NCI-H2196 treated with DMSO at 0.1 percent for 48 hours (cell line): Measurements from ENCODE around the gene IDE.
"Not testable (repeated sequence)": the region's sequence is repeated elsewhere in the genome, so short reads cannot be mapped to it uniquely, and the experiment has no call there.

Experiments
- DNase-seq: peaks from one replicate; lab custom pipeline; 2025; ENCODE audit not compliant: unreplicated experiment; lab: John Stamatoyannopoulos, UW

The IDE gene

GRCh38 chr10:92420546-92421275 is 153.2 kb downstream of the IDE start:
- no peak for DNase-seq

- DNase-seq = no peak
Observed at GRCh38 chr10:92419740-92420545, 153.9 kb downstream of the IDE start.

GRCh38 chr10:92418891-92419290 is 155.0 kb downstream of the IDE start:
- no peak for DNase-seq

GRCh38 chr10:92418221-92418620 is 155.7 kb downstream of the IDE start:
- DNase-seq = no peak

- no peak for DNase-seq
Observed at GRCh38 chr10:92413519-92413918, 160.4 kb downstream of the IDE start.

GRCh38 chr10:92413011-92413410 is 160.9 kb downstream of the IDE start:
- DNase-seq = no peak

GRCh38 chr10:92411406-92411805 is 162.5 kb downstream of the IDE start:
- no peak for DNase-seq

- no peak for DNase-seq
Observed at GRCh38 chr10:92410501-92410900, 163.4 kb downstream of the IDE start.

GRCh38 chr10:92408017-92408361 is 165.9 kb downstream of the IDE start:
- no peak for DNase-seq

GRCh38 chr10:92407305-92408016 is 166.4 kb downstream of the IDE start:
- DNase-seq = no peak

GRCh38 chr10:92405419-92405924 is 168.4 kb downstream of the IDE start:
- no peak for DNase-seq

- DNase-seq = no peak
Observed at GRCh38 chr10:92404612-92405418, 169.1 kb downstream of the IDE start.

- DNase-seq = not testable (repeated sequence)
Observed at GRCh38 chr10:92402234-92402633, 171.7 kb downstream of the IDE start.
